Endothelial cell of umbilical vein (primary cell): ENCODE data around the gene IFRD2. TPM values are rescaled to one million over a fixed set of nuclear protein-coding genes. Genes with fewer than 3 reads are reported as not detected.
"Not testable (repeated sequence)": the region's sequence is repeated elsewhere in the genome, so short reads cannot be mapped to it uniquely, and the experiment has no call there.

Experiments used
- BruUV-seq: library from RNA; stranded (reverse); fragments of 400-500 nt; replicated peaks from 2 replicates; lab custom pipeline; 2021; lab: Mats Ljungman, UMichigan
- CTCF ChIA-PET: fragments of 300-600, 350-600 bp; sonication (Branson Sonifier 250); formaldehyde crosslinking; loops from one replicate; lab custom pipeline; 2021; ENCODE audit warnings: antibody characterized with exemption, inconsistent platforms; lab: Charles Lee
- POLR2A ChIA-PET: fragments of 300-600, 350-600 bp; sonication (Branson Sonifier 250); formaldehyde crosslinking; loops from one replicate; lab custom pipeline; 2021; ENCODE audit warnings: antibody characterized with exemption, inconsistent platforms; lab: Charles Lee
- DNase-seq: peaks from one replicate; pipeline ENCODE4 v3.0.0-alpha.2; 2011; ENCODE audit warnings: low read depth, low spot score
- FAIRE-seq: peaks from 2 replicates; lab custom pipeline; 2011; peaks lifted over from hg19 to GRCh38; lab: Jason Lieb, UNC
- H2AFZ ChIP-seq: 2 replicates; pipeline ENCODE4 v1.6.0; 2012; ENCODE audit warnings: low read depth, low read length, control low read depth, inconsistent platforms
- H3K27ac ChIP-seq: 2 replicates; pipeline ENCODE4 v1.5.1; 2011; ENCODE audit warnings: low read depth, mild to moderate bottlenecking, control low read depth, low read length, moderate library complexity; ENCODE audit not compliant: insufficient read depth
- H3K27me3 ChIP-seq, 2 experiments: 2 replicates each; pipeline versions ENCODE4 v1.6.0 to v1.6.1; 2011; ENCODE audit warnings: low read length in 2 of 2, mixed read lengths in 1 of 2; ENCODE audit not compliant: control insufficient read depth in 2 of 2, insufficient read depth in 2 of 2
- H3K36me3 ChIP-seq, 2 experiments: 2 replicates in 1 of 2; 3 replicates in 1 of 2; pipeline ENCODE4 v1.5.1; 2011; ENCODE audit warnings: low read length in 2 of 2, mild to moderate bottlenecking in 1 of 2, moderate library complexity in 1 of 2; ENCODE audit not compliant: control insufficient read depth in 2 of 2, insufficient read depth in 2 of 2; ENCODE audit errors: extremely low read depth in 1 of 2
- H3K4me1 ChIP-seq: 3 replicates; pipeline ENCODE4 v1.5.1; 2011; ENCODE audit warnings: mild to moderate bottlenecking, low read length; ENCODE audit not compliant: control insufficient read depth, insufficient read depth; ENCODE audit errors: extremely low read depth
- H3K4me2 ChIP-seq: 2 replicates; pipeline ENCODE4 v1.6.1; 2011; ENCODE audit warnings: low read length, control low read depth, mixed read lengths; ENCODE audit not compliant: insufficient read depth
- H3K4me3 ChIP-seq, 3 experiments: fragments of 200-600 bp in 1 of 3; sonication (generic), shearing (Covaris generic) in 1 of 3; replicated peaks in 1 of 3; 2 replicates each; pipeline ENCODE4 v1.5.1; 2011 to 2016; ENCODE audit warnings: control low read depth in 3 of 3, low read length in 3 of 3, mild to moderate bottlenecking in 2 of 3, inconsistent platforms in 1 of 3, low read depth in 1 of 3, moderate library complexity in 1 of 3; ENCODE audit not compliant: insufficient read depth in 1 of 3
- H3K79me2 ChIP-seq: 2 replicates; pipeline ENCODE4 v1.6.0; 2012; ENCODE audit warnings: low read length, inconsistent platforms; ENCODE audit not compliant: control insufficient read depth, insufficient read depth
- H3K9ac ChIP-seq: replicated peaks from 2 replicates; pipeline ENCODE3; 2011; ENCODE audit warnings: low read length, control low read depth; ENCODE audit not compliant: insufficient read depth; ENCODE audit errors: extremely low read depth
- H3K9me1 ChIP-seq: replicated peaks from 3 replicates; pipeline ENCODE4 v1.6.0; 2011; ENCODE audit warnings: mild to moderate bottlenecking, low read length; ENCODE audit not compliant: control insufficient read depth, insufficient read depth; ENCODE audit errors: extremely low read depth
- H3K9me3 ChIP-seq: replicated peaks from 2 replicates; pipeline ENCODE4 v1.5.1; 2012; ENCODE audit warnings: low read length, inconsistent platforms; ENCODE audit not compliant: control insufficient read depth, insufficient read depth
- H4K20me1 ChIP-seq: replicated peaks from 2 replicates; pipeline ENCODE3; 2011; ENCODE audit warnings: mild to moderate bottlenecking, low read length; ENCODE audit not compliant: control insufficient read depth, insufficient read depth; ENCODE audit errors: extremely low read depth
- CTCF ChIP-seq, 2 donors: IDR thresholded peaks; 1 replicate in 1 of 2; 2 replicates in 1 of 2; pipeline ENCODE4 v1.5.1; 2011; ENCODE audit warnings: low read length in 2 of 2, mild to moderate bottlenecking in 2 of 2, moderate library complexity in 2 of 2, control low read depth in 1 of 2, inconsistent platforms in 1 of 2, low read depth in 1 of 2; ENCODE audit not compliant: insufficient read depth in 1 of 2; ENCODE audit errors: extremely low read depth in 1 of 2
- EZH2 ChIP-seq: IDR thresholded peaks from 2 replicates; pipeline ENCODE4 v1.6.1; 2012; ENCODE audit warnings: borderline replicate concordance, low read depth, mild to moderate bottlenecking, moderate library complexity, low read length, inconsistent platforms; ENCODE audit not compliant: severe bottlenecking
- FOS ChIP-seq: IDR thresholded peaks from 2 replicates; pipeline ENCODE4 v1.6.1; 2011; ENCODE audit warnings: mild to moderate bottlenecking, low read length, moderate library complexity, borderline replicate concordance; ENCODE audit not compliant: insufficient read depth
- GATA2 ChIP-seq: IDR thresholded peaks from 2 replicates; pipeline ENCODE4 v1.7.0; 2011; ENCODE audit warnings: low read depth, mild to moderate bottlenecking, moderate library complexity, mixed read lengths, low read length; ENCODE audit not compliant: insufficient read length, insufficient read depth
- JUN ChIP-seq: IDR thresholded peaks from 2 replicates; pipeline ENCODE4 v1.6.1; 2011; ENCODE audit warnings: borderline replicate concordance, low read depth; ENCODE audit not compliant: insufficient read length, insufficient read depth
- MAX ChIP-seq: IDR thresholded peaks from 2 replicates; pipeline ENCODE4 v1.6.1; 2011; ENCODE audit not compliant: insufficient read depth, insufficient read length
- MYC ChIP-seq: IDR thresholded peaks from one replicate; pipeline ENCODE4 v1.6.1; 2011; ENCODE audit warnings: mild to moderate bottlenecking, low read depth, low read length
- POLR2A ChIP-seq: IDR thresholded peaks from 2 replicates; pipeline ENCODE4 v1.6.1; 2012; ENCODE audit warnings: low read depth, mild to moderate bottlenecking, control low read depth, low read length
- POLR2AphosphoS5 ChIP-seq: IDR thresholded peaks from 2 replicates; pipeline ENCODE4 v1.6.1; 2012; ENCODE audit warnings: low read depth, mild to moderate bottlenecking, control low read depth, low read length, moderate library complexity; ENCODE audit not compliant: insufficient read depth
- dilution Hi-C: fragments of 300-500 bp; cut with MboI; formaldehyde crosslinking; loops from one replicate; pipeline ENCODE4 v1.15.0; 2019; ENCODE audit warnings: low sequenced_read_pairs; ENCODE audit not compliant: extremely low pct_ligation_motif_present
- intact Hi-C: fragments of 100-400 bp; cut with micrococcal nuclease; formaldehyde crosslinking; loops from one replicate; pipeline ENCODE4 v1.10.0; 2022
- polyA plus RNA-seq, 4 experiments: library from polyadenylated mRNA; depleted of rRNA in 3 of 4; stranded (reverse) in 3 of 4; unstranded in 1 of 4; fragments of >200 nt; gene quantifications; 2 replicates each; pipeline versions ENCODE4 v1.2.1 to v1.2.3, GENCODE V29; 2011 to 2012; ENCODE audit warnings: missing spikeins in 1 of 4
- total RNA-seq: library from RNA; stranded (reverse); gene quantifications from 2 replicates; pipeline ENCODE4 v1.2.3, GENCODE V29; 2021

Gene IFRD2
- total and polyA plus RNA-seq, 2 donors (not counting 3 experiments of a cell fraction or from before 2014, with no cell fraction given) = 99.4 to 111 TPM

GRCh38 chr3:50286322-50287227 is 5.7 kb downstream of the IFRD2 start:
- dilution Hi-C loops = no loop called here
- Histone ChIP-seq H4K20me1 (no peaks in the 10 kb centered on the region), H3K4me2 (no peak overlapping the region), H3K79me2 (peaks cover 22% of the 10 kb centered on the region), H3K4me3 (no peak overlapping the region), H3K4me1 (peaks cover 5% of the 10 kb centered on the region), H3K9ac (no peak overlapping the region), H3K9me1 (no peaks in the 10 kb centered on the region), H3K27me3 (no peaks in the 10 kb centered on the region), H2AFZ (no peak overlapping the region), H3K27ac (no peak overlapping the region), H3K36me3 (peaks cover 3 to 35% of the 10 kb centered on the region in 2 experiments), H3K9me3 (no peaks in the 10 kb centered on the region)
- FAIRE-seq (no peak), DNase-seq (no peak)
- POLR2A ChIA-PET = no interaction called here
- intact Hi-C loops = no loop called here
- CTCF ChIA-PET = no interaction called here
- no TSS peak for BruUV-seq
- TF ChIP-seq FOS (no peak), CTCF (IDR thresholded peaks at IDR 0.05; ENCODE audit: extremely low read depth in 1 of 2, insufficient read depth in 1 of 2, low read depth in 1 of 2, low read length in 2 of 2) (no peak), EZH2 (no peak), POLR2AphosphoS5 (no peak), MYC (no peak), GATA2 (no peak), POLR2A (no peak), MAX (no peak), JUN (no peak)

GRCh38 chr3:50284121-50284520 is 8.1 kb downstream of the IFRD2 start:
- H2AFZ ChIP-seq, H4K20me1 ChIP-seq, BruUV-seq, intact Hi-C loops, H3K4me2 ChIP-seq, H3K9me1 ChIP-seq, H3K27me3 ChIP-seq, DNase-seq, H3K9me3 ChIP-seq, H3K79me2 ChIP-seq, H3K4me1 ChIP-seq, FAIRE-seq, POLR2A ChIA-PET, H3K9ac ChIP-seq, H3K27ac ChIP-seq, H3K4me3 ChIP-seq, dilution Hi-C loops: not testable (repeated sequence)
- peaks cover 3 to 24% of the 10 kb centered on the region in 2 experiments for H3K36me3 ChIP-seq
- CTCF ChIA-PET = interaction anchor here (1.0 to 1.2 kb wide), 2 partner anchors 40 to 258 kb away, joined by 3 to 4 read pairs; no protein-coding TSS in a partner anchor
